H9 (cell line): Measurements from ENCODE around the gene ZNF235. TPM values are rescaled to one million over a fixed set of nuclear protein-coding genes. Genes with fewer than 3 reads are reported as not detected.
A peak's percentile ranks its signal among the peaks of the same experiment; 100 is the strongest.

Experiments
- DNase-seq: peaks from one replicate; pipeline ENCODE4 v3.0.0-alpha.2; 2017
- H2AFZ ChIP-seq: one replicate; pipeline ENCODE4 v1.6.1; 2013; ENCODE audit warnings: mild to moderate bottlenecking, low read length, control low read depth, moderate library complexity
- H2AK5ac ChIP-seq: 2 replicates; pipeline ENCODE4 v1.6.1; 2013; ENCODE audit warnings: low read length, control low read depth, mixed read lengths; ENCODE audit not compliant: insufficient read length
- H2BK120ac ChIP-seq: one replicate; pipeline ENCODE4 v1.6.1; 2013; ENCODE audit warnings: low read depth, mild to moderate bottlenecking, low read length, control low read depth, inconsistent platforms; ENCODE audit not compliant: poor library complexity, severe bottlenecking
- H2BK12ac ChIP-seq: 2 replicates; pipeline ENCODE4 v1.6.1; 2013; ENCODE audit warnings: low read length, control low read depth, mixed read lengths, low read depth; ENCODE audit not compliant: insufficient read length
- H2BK15ac ChIP-seq: 2 replicates; pipeline ENCODE4 v1.6.1; 2013; ENCODE audit warnings: low read depth, low read length, control low read depth
- H2BK20ac ChIP-seq: one replicate; pipeline ENCODE4 v1.6.1; 2013; ENCODE audit warnings: low read depth, mild to moderate bottlenecking, low read length, control low read depth, inconsistent platforms; ENCODE audit not compliant: poor library complexity, severe bottlenecking
- H2BK5ac ChIP-seq: 2 replicates; pipeline ENCODE4 v1.6.1; 2013; ENCODE audit warnings: low read length, control low read depth, mixed read lengths; ENCODE audit not compliant: insufficient read length
- H3K14ac ChIP-seq: 2 replicates; pipeline ENCODE4 v1.6.1; 2013; ENCODE audit warnings: low read length, control low read depth; ENCODE audit not compliant: insufficient read depth
- H3K18ac ChIP-seq: 2 replicates; pipeline ENCODE4 v1.6.1; 2013; ENCODE audit warnings: low read depth, mild to moderate bottlenecking, mixed read lengths, low read length, control low read depth; ENCODE audit not compliant: insufficient read length
- H3K23ac ChIP-seq: 2 replicates; pipeline ENCODE4 v1.6.1; 2013; ENCODE audit warnings: low read length, control low read depth, mixed read lengths, low read depth; ENCODE audit not compliant: insufficient read length
- H3K23me2 ChIP-seq: 2 replicates; pipeline ENCODE4 v1.6.1; 2013; ENCODE audit warnings: low read depth, mild to moderate bottlenecking, mixed read lengths, low read length, control low read depth; ENCODE audit not compliant: insufficient read length, poor library complexity, severe bottlenecking
- H3K27ac ChIP-seq: 2 replicates; pipeline ENCODE4 v1.5.1; 2013; ENCODE audit warnings: low read length, control low read depth, mixed read lengths, low read depth; ENCODE audit not compliant: insufficient read length
- H3K27me3 ChIP-seq: 2 replicates; pipeline ENCODE4 v1.6.1; 2013; ENCODE audit warnings: low read length, control low read depth, inconsistent platforms; ENCODE audit not compliant: insufficient read depth
- H3K4ac ChIP-seq: 2 replicates; pipeline ENCODE4 v1.6.1; 2013; ENCODE audit warnings: low read depth, mild to moderate bottlenecking, control low read depth, inconsistent platforms, low read length, moderate library complexity
- H3K4me1 ChIP-seq: 2 replicates; pipeline ENCODE4 v1.6.1; 2013; ENCODE audit warnings: low read length, control low read depth, inconsistent platforms; ENCODE audit not compliant: insufficient read depth
- H3K4me2 ChIP-seq: 2 replicates; pipeline ENCODE4 v1.6.1; 2013; ENCODE audit warnings: low read length, control low read depth, mixed read lengths; ENCODE audit not compliant: insufficient read length, insufficient read depth
- H3K56ac ChIP-seq: 2 replicates; pipeline ENCODE4 v1.6.1; 2013; ENCODE audit warnings: low read depth, mild to moderate bottlenecking, mixed read lengths, low read length, control low read depth; ENCODE audit not compliant: insufficient read length
- H3K79me1 ChIP-seq: 2 replicates; pipeline ENCODE4 v1.6.1; 2013; ENCODE audit warnings: low read depth, mild to moderate bottlenecking, moderate library complexity, low read length, control low read depth, inconsistent platforms; ENCODE audit not compliant: insufficient read depth, poor library complexity, severe bottlenecking
- H3K79me2 ChIP-seq: 2 replicates; pipeline ENCODE4 v1.6.1; 2013; ENCODE audit warnings: low read length, control low read depth, inconsistent platforms; ENCODE audit not compliant: insufficient read depth
- H3K9ac ChIP-seq: 2 replicates; pipeline ENCODE4 v1.6.1; 2013; ENCODE audit warnings: low read length, control low read depth, mixed read lengths; ENCODE audit not compliant: insufficient read length; ENCODE audit errors: extremely low read depth
- H3K9me3 ChIP-seq: one replicate; pipeline ENCODE4 v1.6.1; 2013; ENCODE audit warnings: low read depth, low read length, inconsistent platforms; ENCODE audit not compliant: control insufficient read depth
- H3T11ph ChIP-seq: one replicate; pipeline ENCODE4 v1.6.1; 2013; ENCODE audit warnings: mild to moderate bottlenecking, low read length, control low read depth, inconsistent platforms
- H4K20me1 ChIP-seq: one replicate; pipeline ENCODE4 v1.6.1; 2013; ENCODE audit not compliant: control insufficient read depth, insufficient read length, insufficient read depth
- H4K5ac ChIP-seq: 2 replicates; pipeline ENCODE4 v1.6.1; 2013; ENCODE audit warnings: low read depth, mild to moderate bottlenecking, mixed read lengths, low read length, control low read depth; ENCODE audit not compliant: insufficient read length
- H4K8ac ChIP-seq: replicated peaks from 2 replicates; pipeline ENCODE4 v1.6.1; 2013; ENCODE audit warnings: low read length, control low read depth, mixed read lengths, low read depth; ENCODE audit not compliant: insufficient read length
- H4K91ac ChIP-seq: 2 replicates; pipeline ENCODE4 v1.6.1; 2013; ENCODE audit warnings: low read depth, mild to moderate bottlenecking, moderate library complexity, mixed read lengths, low read length, control low read depth; ENCODE audit not compliant: insufficient read length
- H3K27ac Mint-ChIP-seq, 3 experiments: 2 replicates in 2 of 3; 3 replicates in 1 of 3; pipeline ENCODE4 v1.8.0; 2020 to 2021; ENCODE audit warnings: mixed read lengths in 3 of 3, mild to moderate bottlenecking in 1 of 3, moderate library complexity in 1 of 3
- H3K27me3 Mint-ChIP-seq: 2 replicates; pipeline ENCODE4 v1.8.0; 2021; ENCODE audit warnings: low read depth, mild to moderate bottlenecking, moderate library complexity, mixed read lengths
- H3K36me3 Mint-ChIP-seq, 3 experiments: 2 replicates in 2 of 3; 3 replicates in 1 of 3; pipeline ENCODE4 v1.8.0; 2020 to 2021; ENCODE audit warnings: low read depth in 3 of 3, mixed read lengths in 3 of 3; ENCODE audit not compliant: insufficient read depth in 1 of 3
- H3K4me1 Mint-ChIP-seq, 2 experiments: 2 replicates each; pipeline ENCODE4 v1.8.0; 2020; ENCODE audit warnings: mixed read lengths in 2 of 2
- H3K4me3 Mint-ChIP-seq, 2 experiments: 2 replicates in 1 of 2; 3 replicates in 1 of 2; pipeline ENCODE4 v1.8.0; 2020 to 2021; ENCODE audit warnings: mild to moderate bottlenecking in 2 of 2, mixed read lengths in 2 of 2, moderate library complexity in 1 of 2
- H3K9me3 Mint-ChIP-seq, 2 experiments: 2 replicates in 1 of 2; 3 replicates in 1 of 2; pipeline ENCODE4 v1.8.0; 2020; ENCODE audit warnings: mild to moderate bottlenecking in 2 of 2, mixed read lengths in 2 of 2, moderate library complexity in 1 of 2
- WGBS: extraction: QIAGEN DNeasy Blood & Tissue Kit; methylation state at CpG from one replicate; pipeline ENCODE4 v1.1.7; 2013; ENCODE audit warnings: missing lambda C conversion rate, low lambda C conversion rate, mixed read lengths; ENCODE audit not compliant: insufficient read length; ENCODE audit errors: extremely low coverage; 5-methylcytosine and 5-hydroxymethylcytosine counted together
- total RNA-seq: library from RNA; stranded (reverse); gene quantifications from 2 replicates; pipeline ENCODE4 v1.2.1, GENCODE V29; 2021
- TF ChIP-seq, protein P1 (sequence below): fragments of 200-600 bp; sonication (generic); conservative IDR thresholded peaks from 3 replicates; pipeline ENCODE4 v1.8.0; 2021; ENCODE audit warnings: antibody characterized with exemption, mild to moderate bottlenecking

The ZNF235 gene
- total RNA-seq, 1 experiment from 2014 or later, result 6.6 TPM

DNA sequence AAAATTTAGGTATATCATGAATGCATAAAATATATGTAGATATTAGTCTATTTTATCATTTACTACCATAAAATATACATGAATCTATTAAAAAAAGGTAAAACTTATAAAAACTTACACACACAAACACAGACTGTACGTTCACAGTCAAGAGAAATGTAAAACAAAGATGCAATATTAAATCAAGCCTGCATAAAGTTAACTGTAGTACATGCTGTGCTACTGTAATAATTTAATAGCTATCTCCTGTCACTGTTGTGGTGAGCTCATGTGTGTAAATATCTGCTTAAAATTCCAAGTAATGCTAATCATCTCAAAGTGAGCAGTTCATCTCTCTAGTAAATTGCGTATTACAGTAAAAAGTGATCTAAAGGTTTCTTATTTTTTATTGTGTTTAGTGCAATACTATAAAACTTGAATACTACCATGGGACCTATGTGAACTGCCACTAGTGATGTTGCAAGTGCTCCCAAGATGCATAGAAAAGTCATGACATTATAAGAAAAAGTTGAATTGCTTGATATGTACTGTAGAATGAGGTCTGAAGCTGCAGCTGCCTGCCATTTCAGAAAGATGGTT is 45.9 kb downstream of the ZNF235 start:
- H3K27ac Mint-ChIP-seq, result no peak overlapping the region
- Histone ChIP-seq H4K91ac (no peak overlapping the region), H4K20me1 (no peaks in the 10 kb centered on the region), H2BK5ac (no peak overlapping the region), H3K14ac (no peak overlapping the region), H3K9me3 (peaks cover 5% of the 10 kb centered on the region), H2BK20ac (no peak overlapping the region), H3K18ac (no peak overlapping the region), H2BK15ac (no peak overlapping the region), H3K27me3 (no peaks in the 10 kb centered on the region), H3K56ac (no peak overlapping the region), H4K8ac (no peak overlapping the region), H3K4me1 (no peaks in the 10 kb centered on the region), H3K23me2 (peaks cover 8% of the 10 kb centered on the region), H3K9ac (no peak overlapping the region), H3T11ph (no peak overlapping the region), H2BK120ac (no peak overlapping the region), H3K4me2 (no peak overlapping the region), H4K5ac (no peak overlapping the region), H2BK12ac (no peak overlapping the region), H2AK5ac (no peak overlapping the region), H3K79me2 (no peaks in the 10 kb centered on the region; the same call in 1 of the 2 replicates), H3K27ac (no peak overlapping the region), H3K4ac (no peak overlapping the region), H2AFZ (no peak overlapping the region), H3K23ac (no peak overlapping the region), H3K79me1 (no peaks in the 10 kb centered on the region)
- peaks cover 7 to 8% of the 10 kb centered on the region in 2 experiments for H3K4me1 Mint-ChIP-seq
- no peak for DNase-seq
- TF ChIP-seq, protein P1, sequence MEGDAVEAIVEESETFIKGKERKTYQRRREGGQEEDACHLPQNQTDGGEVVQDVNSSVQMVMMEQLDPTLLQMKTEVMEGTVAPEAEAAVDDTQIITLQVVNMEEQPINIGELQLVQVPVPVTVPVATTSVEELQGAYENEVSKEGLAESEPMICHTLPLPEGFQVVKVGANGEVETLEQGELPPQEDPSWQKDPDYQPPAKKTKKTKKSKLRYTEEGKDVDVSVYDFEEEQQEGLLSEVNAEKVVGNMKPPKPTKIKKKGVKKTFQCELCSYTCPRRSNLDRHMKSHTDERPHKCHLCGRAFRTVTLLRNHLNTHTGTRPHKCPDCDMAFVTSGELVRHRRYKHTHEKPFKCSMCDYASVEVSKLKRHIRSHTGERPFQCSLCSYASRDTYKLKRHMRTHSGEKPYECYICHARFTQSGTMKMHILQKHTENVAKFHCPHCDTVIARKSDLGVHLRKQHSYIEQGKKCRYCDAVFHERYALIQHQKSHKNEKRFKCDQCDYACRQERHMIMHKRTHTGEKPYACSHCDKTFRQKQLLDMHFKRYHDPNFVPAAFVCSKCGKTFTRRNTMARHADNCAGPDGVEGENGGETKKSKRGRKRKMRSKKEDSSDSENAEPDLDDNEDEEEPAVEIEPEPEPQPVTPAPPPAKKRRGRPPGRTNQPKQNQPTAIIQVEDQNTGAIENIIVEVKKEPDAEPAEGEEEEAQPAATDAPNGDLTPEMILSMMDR, result no peak
- H3K4me3 Mint-ChIP-seq, result peak overlapping the region in 1 of 2 experiments; percentile 80; a peak in 2 of 5 replicates
- peaks cover 44 to 49% of the 10 kb centered on the region in 2 experiments for H3K9me3 Mint-ChIP-seq
- H3K36me3 Mint-ChIP-seq, result peaks cover 5 to 13% (median 10%) of the 10 kb centered on the region in 3 experiments; a peak in 6 of 7 replicates
- no peaks in the 10 kb centered on the region for H3K27me3 Mint-ChIP-seq
- no CpG with 5 or more reads among the region's 2 CpGs for WGBS
